SU-DHL-6 (cell line): ENCODE results near the gene ELAPOR1.

Source experiments
- H2AFZ ChIP-seq: fragments of 200-600 bp; sonication (generic); 2 replicates; pipeline ENCODE4 v1.6.1; 2014; ENCODE audit warnings: low read depth, mild to moderate bottlenecking, moderate library complexity, mixed read lengths, antibody characterized with exemption, low read length; ENCODE audit not compliant: severe bottlenecking
- H3F3A ChIP-seq: fragments of 200-600 bp; shearing (Covaris generic); 2 replicates; pipeline ENCODE4 v1.6.0; 2016; ENCODE audit warnings: antibody characterized with exemption, mild to moderate bottlenecking; ENCODE audit not compliant: insufficient read depth
- H3K27ac ChIP-seq: fragments of 200-600 bp; sonication (generic); 2 replicates; pipeline ENCODE4 v1.5.1; 2016; ENCODE audit warnings: low read depth, mild to moderate bottlenecking, low read length, moderate library complexity, mixed read lengths
- H3K27me3 ChIP-seq: fragments of 200-600 bp; sonication (generic), shearing (Covaris generic); 2 replicates; pipeline ENCODE4 v1.6.0; 2014; ENCODE audit warnings: mild to moderate bottlenecking, low read length
- H3K36me3 ChIP-seq: fragments of 200-600 bp; sonication (generic); 2 replicates; pipeline ENCODE4 v1.6.1; 2014; ENCODE audit warnings: mild to moderate bottlenecking, low read length, mixed read lengths
- H3K4me2 ChIP-seq: fragments of 300-600, 200-600 bp; shearing (Covaris generic), sonication (generic); 2 replicates; pipeline ENCODE4 v1.6.0; 2014; ENCODE audit warnings: low read length, low read depth, mild to moderate bottlenecking; ENCODE audit not compliant: poor library complexity, severe bottlenecking
- H3K4me3 ChIP-seq: fragments of 200-600 bp; sonication (generic); 2 replicates; pipeline ENCODE4 v1.5.1; 2014; ENCODE audit warnings: antibody characterized with exemption, low read length, mild to moderate bottlenecking, mixed read lengths; ENCODE audit not compliant: insufficient read depth, poor library complexity, severe bottlenecking
- H3K79me2 ChIP-seq: fragments of 200-600 bp; sonication (generic); 2 replicates; pipeline ENCODE4 v1.6.1; 2014; ENCODE audit warnings: mild to moderate bottlenecking, low read length, moderate library complexity; ENCODE audit not compliant: insufficient read depth
- H3K9ac ChIP-seq: fragments of 200-600 bp; sonication (generic); 2 replicates; pipeline ENCODE4 v1.7.0; 2014; ENCODE audit warnings: mild to moderate bottlenecking, low read length
- H3K9me2 ChIP-seq: fragments of 200-600 bp; sonication (generic); replicated peaks from 2 replicates; pipeline ENCODE4 v1.6.1; 2014; ENCODE audit warnings: low read length; ENCODE audit not compliant: insufficient read depth
- H3K9me3 ChIP-seq: fragments of 200-600 bp; sonication (generic); 2 replicates; pipeline ENCODE4 v1.6.1; 2014; ENCODE audit warnings: low read length, mixed read lengths; ENCODE audit not compliant: insufficient read depth
- H4K20me1 ChIP-seq: fragments of 200-600 bp; sonication (generic); 2 replicates; pipeline ENCODE4 v1.6.1; 2014; ENCODE audit warnings: low read depth, mild to moderate bottlenecking, antibody characterized with exemption, low read length, moderate library complexity, mixed read lengths
- EZH2phosphoT487 ChIP-seq: fragments of 200-600 bp; sonication (generic), shearing (Covaris generic); conservative IDR thresholded peaks from 2 replicates; pipeline ENCODE4 v1.6.1; 2018; ENCODE audit warnings: mild to moderate bottlenecking, antibody characterized with exemption, low read length, moderate library complexity, mixed read lengths
- TF ChIP-seq, protein P1 (sequence below): fragments of 200-600 bp; sonication (generic); IDR thresholded peaks from one replicate; pipeline ENCODE4 v1.5.1; 2017; ENCODE audit warnings: antibody characterized with exemption, mild to moderate bottlenecking, low read length, moderate library complexity; ENCODE audit not compliant: insufficient read depth, poor library complexity, severe bottlenecking

ELAPOR1 gene

GRCh38 chr1:109107785-109108184 is 6.1 kb upstream of the ELAPOR1 start:
- Histone ChIP-seq H3K4me3 (no peak overlapping the region), H3K9me2 (no peaks in the 10 kb centered on the region), H3K36me3 (no peaks in the 10 kb centered on the region), H3K27me3 (no peaks in the 10 kb centered on the region), H3F3A (peaks cover 19% of the 10 kb centered on the region), H3K27ac (no peak overlapping the region), H4K20me1 (no peaks in the 10 kb centered on the region), H2AFZ (no peak overlapping the region), H3K79me2 (no peaks in the 10 kb centered on the region), H3K4me2 (no peak overlapping the region), H3K9me3 (no peaks in the 10 kb centered on the region), H3K9ac (no peak overlapping the region)
- TF ChIP-seq, protein P1, sequence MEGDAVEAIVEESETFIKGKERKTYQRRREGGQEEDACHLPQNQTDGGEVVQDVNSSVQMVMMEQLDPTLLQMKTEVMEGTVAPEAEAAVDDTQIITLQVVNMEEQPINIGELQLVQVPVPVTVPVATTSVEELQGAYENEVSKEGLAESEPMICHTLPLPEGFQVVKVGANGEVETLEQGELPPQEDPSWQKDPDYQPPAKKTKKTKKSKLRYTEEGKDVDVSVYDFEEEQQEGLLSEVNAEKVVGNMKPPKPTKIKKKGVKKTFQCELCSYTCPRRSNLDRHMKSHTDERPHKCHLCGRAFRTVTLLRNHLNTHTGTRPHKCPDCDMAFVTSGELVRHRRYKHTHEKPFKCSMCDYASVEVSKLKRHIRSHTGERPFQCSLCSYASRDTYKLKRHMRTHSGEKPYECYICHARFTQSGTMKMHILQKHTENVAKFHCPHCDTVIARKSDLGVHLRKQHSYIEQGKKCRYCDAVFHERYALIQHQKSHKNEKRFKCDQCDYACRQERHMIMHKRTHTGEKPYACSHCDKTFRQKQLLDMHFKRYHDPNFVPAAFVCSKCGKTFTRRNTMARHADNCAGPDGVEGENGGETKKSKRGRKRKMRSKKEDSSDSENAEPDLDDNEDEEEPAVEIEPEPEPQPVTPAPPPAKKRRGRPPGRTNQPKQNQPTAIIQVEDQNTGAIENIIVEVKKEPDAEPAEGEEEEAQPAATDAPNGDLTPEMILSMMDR = no peak
- TF ChIP-seq EZH2phosphoT487 = no peak

- Histone ChIP-seq H2AFZ (no peak overlapping the region), H3K79me2 (no peaks in the 10 kb centered on the region), H3K27ac (no peak overlapping the region), H3K9me3 (no peaks in the 10 kb centered on the region), H4K20me1 (no peaks in the 10 kb centered on the region), H3K9ac (no peak overlapping the region), H3F3A (peaks cover 15% of the 10 kb centered on the region; the same call in 1 of the 2 replicates), H3K4me2 (no peak overlapping the region), H3K36me3 (no peaks in the 10 kb centered on the region), H3K9me2 (no peaks in the 10 kb centered on the region), H3K4me3 (no peak overlapping the region), H3K27me3 (no peaks in the 10 kb centered on the region)
- TF ChIP-seq, protein P1 = no peak
- no peak for TF ChIP-seq EZH2phosphoT487
Observed at GRCh38 chr1:109109906-109110305, 4.0 kb upstream of the ELAPOR1 start.

GRCh38 chr1:109111386-109112055 is 2.4 kb upstream of the ELAPOR1 start:
- H3K4me2 ChIP-seq = no peak overlapping the region
- no peaks in the 10 kb centered on the region for H3K9me2 ChIP-seq

More at GRCh38 chr1:109111386-109112055, 2.4 kb upstream of the ELAPOR1 start:
- peaks cover 12% of the 10 kb centered on the region; the same call in 1 of the 2 replicates for H3F3A ChIP-seq
- no peaks in the 10 kb centered on the region for H3K27me3 ChIP-seq
- no peaks in the 10 kb centered on the region for H3K36me3 ChIP-seq
- no peak for TF ChIP-seq EZH2phosphoT487
- TF ChIP-seq, protein P1 = no peak
- H3K27ac ChIP-seq = no peak overlapping the region
- H2AFZ ChIP-seq = no peak overlapping the region
- no peaks in the 10 kb centered on the region for H3K9me3 ChIP-seq
- no peaks in the 10 kb centered on the region for H3K79me2 ChIP-seq
- H3K4me3 ChIP-seq = no peak overlapping the region
- no peaks in the 10 kb centered on the region for H4K20me1 ChIP-seq
- H3K9ac ChIP-seq = no peak overlapping the region
